Measurements from ENCODE around the gene ATMIN. TPM values are rescaled to one million over a fixed set of nuclear protein-coding genes. Genes with fewer than 3 reads are reported as not detected.

The ATMIN gene
- total and polyA plus RNA-seq, 2 donors (not counting 1 experiment from before 2014, with no cell fraction given), result 7.5 to 31.5 TPM

- H3K9me3 ChIP-seq (ENCODE audit: control extremely low read depth in 1 of 3, control insufficient read depth in 2 of 3, insufficient read depth in 1 of 3, low read length in 2 of 3), result no peaks in the 10 kb centered on the region
- H3K9me3 Mint-ChIP-seq (ENCODE audit: insufficient read depth), result no peaks in the 10 kb centered on the region
- no peak overlapping the region for H3K27ac ChIP-seq (ENCODE audit: low read length in 2 of 2)
- H3K4me2 ChIP-seq (replicated peaks; ENCODE audit: low read depth, low read length, poor library complexity, severe bottlenecking), result no peak overlapping the region
- CTCF ChIA-PET, result interaction anchor here (1.0 to 2.7 kb wide), 2 partner anchors 9 to 20 kb away, joined by 4 to 10 read pairs; partner anchors contain the start of genes ATMIN, CENPN and CMC2
- no peak overlapping the region for H3K4me3 ChIP-seq (ENCODE audit: control extremely low read depth in 1 of 5, extremely low read depth in 1 of 5, insufficient read depth in 1 of 5, low read depth in 2 of 5, low read length in 4 of 5)
- no peaks in the 10 kb centered on the region for H3K27me3 Mint-ChIP-seq
- DNase-seq, result no peak
- H4K20me1 ChIP-seq (ENCODE audit: control insufficient read depth, insufficient read depth, low read length, poor library complexity, severe bottlenecking), result no peaks in the 10 kb centered on the region
- ATAC-seq (ENCODE audit: low read depth), result no peak
- no peaks in the 10 kb centered on the region for H3K4me1 Mint-ChIP-seq
- H3K79me2 ChIP-seq (ENCODE audit: control insufficient read depth, insufficient read depth, low read length), result no peaks in the 10 kb centered on the region
- WGBS (ENCODE audit: insufficient coverage), result no CpG with 5 or more reads among the region's 4 CpGs
- intact Hi-C loops (cut with micrococcal nuclease), result no loop called here
- no peak overlapping the region for H3K9ac ChIP-seq (ENCODE audit: low read length)
- H3K36me3 ChIP-seq (replicated peaks in 1 of 2; ENCODE audit: control extremely low read depth in 1 of 2, control insufficient read depth in 1 of 2, extremely low read depth in 1 of 2, insufficient read depth in 2 of 2, low read length in 1 of 2), result peaks cover 0 to 10% of the 10 kb centered on the region in 2 experiments
- H3K4me3 Mint-ChIP-seq, result no peak overlapping the region
- TF ChIP-seq EZH2 (IDR thresholded peaks at IDR 0.05; ENCODE audit: borderline replicate concordance, insufficient read depth, low read depth, low read length, poor library complexity, severe bottlenecking) (no peak), CTCF (IDR thresholded peaks at IDR 0.05) (no peak)
- no peaks in the 10 kb centered on the region for H3K4me1 ChIP-seq (ENCODE audit: control insufficient read depth in 2 of 2, insufficient read depth in 2 of 2, low read length in 2 of 2)
- POLR2A ChIA-PET, result no interaction called here
- no peak overlapping the region for H2AFZ ChIP-seq (ENCODE audit: insufficient read depth, low read depth, low read length, poor library complexity, severe bottlenecking)
- H3K27ac Mint-ChIP-seq, result no peak overlapping the region
- H3K27me3 ChIP-seq (replicated peaks in 1 of 4; ENCODE audit: control extremely low read depth in 1 of 4, control insufficient read depth in 3 of 4, insufficient read depth in 4 of 4, low read length in 3 of 4), result no peaks in the 10 kb centered on the region
These were observed 9.2 kb upstream of the ATMIN start for GRCh38 chr16:81026429-81026828.

- 95% methylated on average over 6 of the region's 11 CpGs for WGBS (ENCODE audit: insufficient coverage)
- Histone ChIP-seq H3K4me2 (replicated peaks; ENCODE audit: low read depth, low read length, poor library complexity, severe bottlenecking) (no peak overlapping the region), H3K9ac (ENCODE audit: low read length) (no peak overlapping the region), H3K36me3 (replicated peaks in 1 of 2; ENCODE audit: control extremely low read depth in 1 of 2, control insufficient read depth in 1 of 2, extremely low read depth in 1 of 2, insufficient read depth in 2 of 2, low read length in 1 of 2) (peaks cover 0 to 5% of the 10 kb centered on the region in 2 experiments), H3K4me3 (ENCODE audit: control extremely low read depth in 1 of 5, extremely low read depth in 1 of 5, insufficient read depth in 1 of 5, low read depth in 2 of 5, low read length in 4 of 5) (no peak overlapping the region), H4K20me1 (ENCODE audit: control insufficient read depth, insufficient read depth, low read length, poor library complexity, severe bottlenecking) (no peaks in the 10 kb centered on the region), H3K27ac (ENCODE audit: low read length in 2 of 2) (no peak overlapping the region), H3K27me3 (replicated peaks in 1 of 4; ENCODE audit: control extremely low read depth in 1 of 4, control insufficient read depth in 3 of 4, insufficient read depth in 4 of 4, low read length in 3 of 4) (no peaks in the 10 kb centered on the region), H3K4me1 (ENCODE audit: control insufficient read depth in 2 of 2, insufficient read depth in 2 of 2, low read length in 2 of 2) (no peaks in the 10 kb centered on the region), H2AFZ (ENCODE audit: insufficient read depth, low read depth, low read length, poor library complexity, severe bottlenecking) (no peak overlapping the region), H3K79me2 (ENCODE audit: control insufficient read depth, insufficient read depth, low read length) (no peaks in the 10 kb centered on the region), H3K9me3 (ENCODE audit: control extremely low read depth in 1 of 3, control insufficient read depth in 2 of 3, insufficient read depth in 1 of 3, low read length in 2 of 3) (no peaks in the 10 kb centered on the region)
- no peak overlapping the region for H3K27ac Mint-ChIP-seq
- peaks cover under 1% of the 10 kb centered on the region for H3K4me1 Mint-ChIP-seq
- DNase-seq (no peak), ATAC-seq (ENCODE audit: low read depth) (no peak)
- no peaks in the 10 kb centered on the region for H3K27me3 Mint-ChIP-seq
- no peaks in the 10 kb centered on the region for H3K9me3 Mint-ChIP-seq (ENCODE audit: insufficient read depth)
- CTCF ChIA-PET, result interaction anchor here (1.0 to 10.0 kb wide), 2 partner anchors 25 to 158 kb away, joined by 4 to 99 read pairs; partner anchors contain the start of genes CENPN and CMC2
- intact Hi-C loops (cut with micrococcal nuclease), result loop anchor here (10.0 kb wide), 1 partner anchor 285 kb away; the partner anchor contains the start of gene GAN
- POLR2A ChIA-PET, result no interaction called here
- no peak overlapping the region for H3K4me3 Mint-ChIP-seq
- TF ChIP-seq EZH2 (IDR thresholded peaks at IDR 0.05; ENCODE audit: borderline replicate concordance, insufficient read depth, low read depth, low read length, poor library complexity, severe bottlenecking) (no peak), CTCF (IDR thresholded peaks at IDR 0.05) (no peak)
These were observed 5.6 kb upstream of the ATMIN start for GRCh38 chr16:81029930-81030604.

Data from B cell (primary cell).